Smooth muscle cell (in vitro differentiated cells): ENCODE measurements around the gene ANXA4. TPM values are rescaled to one million over a fixed set of nuclear protein-coding genes. Genes with fewer than 3 reads are reported as not detected.

Experiments used
- DNase-seq: peaks from one replicate; lab custom pipeline; 2025; ENCODE audit not compliant: unreplicated experiment; lab: John Stamatoyannopoulos, UW
- H2AFZ ChIP-seq: fragments of 200-600 bp; sonication (generic); 2 replicates; pipeline ENCODE4 v1.6.0; 2016; ENCODE audit warnings: antibody characterized with exemption, low read depth, mild to moderate bottlenecking
- H3F3A ChIP-seq: fragments of 200-600 bp; sonication (generic); 2 replicates; pipeline ENCODE4 v1.6.0; 2017; ENCODE audit warnings: antibody characterized with exemption, low read depth
- H3K27ac ChIP-seq: fragments of 200-600 bp; sonication (generic); 2 replicates; pipeline ENCODE4 v1.5.1; 2016; ENCODE audit warnings: low read depth, mild to moderate bottlenecking
- H3K27me3 ChIP-seq: fragments of 200-600 bp; sonication (generic); 2 replicates; pipeline ENCODE4 v1.6.1; 2016; ENCODE audit warnings: low read depth, mild to moderate bottlenecking
- H3K36me3 ChIP-seq: fragments of 200-600 bp; sonication (generic); 2 replicates; pipeline ENCODE4 v1.5.1; 2016; ENCODE audit warnings: low read depth
- H3K4me1 ChIP-seq: fragments of 200-600 bp; sonication (generic); 2 replicates; pipeline ENCODE4 v1.5.1; 2016; ENCODE audit warnings: low read depth
- H3K4me2 ChIP-seq: fragments of 200-600 bp; sonication (generic); 2 replicates; pipeline ENCODE4 v1.6.0; 2016; ENCODE audit warnings: mild to moderate bottlenecking
- H3K4me3 ChIP-seq: fragments of 200-600 bp; sonication (generic); 2 replicates; pipeline ENCODE4 v1.5.1; 2016; ENCODE audit warnings: mild to moderate bottlenecking
- H3K79me2 ChIP-seq: fragments of 200-600 bp; sonication (generic); 2 replicates; pipeline ENCODE4 v1.6.0; 2016; ENCODE audit warnings: low read depth, mild to moderate bottlenecking
- H3K9ac ChIP-seq: fragments of 200-600 bp; sonication (generic); 2 replicates; pipeline ENCODE4 v1.6.0; 2016; ENCODE audit warnings: low read depth
- H3K9me3 ChIP-seq: fragments of 200-600 bp; sonication (generic); replicated peaks from 2 replicates; pipeline ENCODE4 v1.5.1; 2016; ENCODE audit warnings: low read depth
- H4K20me1 ChIP-seq: fragments of 200-600 bp; sonication (generic); 2 replicates; pipeline ENCODE4 v1.6.0; 2016; ENCODE audit warnings: low read depth
- WGBS: methylation state at CpG from one replicate; pipeline ENCODE4 v1.1.7; 2016; ENCODE audit warnings: low lambda C conversion rate; 5-methylcytosine and 5-hydroxymethylcytosine counted together
- polyA plus RNA-seq: library from polyadenylated mRNA; unstranded; fragments of >200 nt; fragmentation: Nextera tagmentation; extraction: Ambion mirVana; gene quantifications from 2 replicates; pipeline ENCODE4 v1.2.1, GENCODE V29; 2016
- total RNA-seq: library from RNA; depleted of rRNA; stranded (reverse); fragments of >200 nt; gene quantifications from 2 replicates; pipeline ENCODE4 v1.2.3, GENCODE V29; 2014
- TF ChIP-seq, protein P1 (sequence below): fragments of 200-600 bp; sonication (generic); IDR thresholded peaks from 2 replicates; pipeline ENCODE4 v1.5.1; 2017; ENCODE audit warnings: borderline replicate concordance, mild to moderate bottlenecking, antibody characterized with exemption; ENCODE audit not compliant: insufficient read depth, poor library complexity, severe bottlenecking

ANXA4 gene
- total and polyA plus RNA-seq, 2 experiments from 2014 or later = 14.7 to 32.8 TPM

DNA sequence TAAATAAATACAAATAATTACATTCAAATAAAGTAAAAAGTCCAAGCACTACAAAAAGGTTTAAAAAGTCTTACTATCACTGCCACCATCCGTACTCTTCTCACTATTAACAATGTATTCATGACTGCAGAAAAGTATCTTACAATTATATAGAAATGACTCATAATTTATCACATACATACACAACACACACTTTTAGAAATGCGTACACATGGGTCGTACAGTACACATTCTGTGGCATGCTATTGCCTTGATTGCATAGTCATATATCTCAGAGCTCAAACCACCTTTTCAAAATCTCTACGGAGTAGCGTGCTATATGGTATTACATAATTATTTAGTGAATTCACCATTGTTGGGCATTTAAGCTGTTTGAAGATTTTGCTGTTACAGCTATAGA lies 41.6 kb upstream of the ANXA4 start:
- H3K4me3 ChIP-seq = no peak overlapping the region
- H3K9me3 ChIP-seq = no peaks in the 10 kb centered on the region
- no peaks in the 10 kb centered on the region for H3K79me2 ChIP-seq
- TF ChIP-seq, protein P1, sequence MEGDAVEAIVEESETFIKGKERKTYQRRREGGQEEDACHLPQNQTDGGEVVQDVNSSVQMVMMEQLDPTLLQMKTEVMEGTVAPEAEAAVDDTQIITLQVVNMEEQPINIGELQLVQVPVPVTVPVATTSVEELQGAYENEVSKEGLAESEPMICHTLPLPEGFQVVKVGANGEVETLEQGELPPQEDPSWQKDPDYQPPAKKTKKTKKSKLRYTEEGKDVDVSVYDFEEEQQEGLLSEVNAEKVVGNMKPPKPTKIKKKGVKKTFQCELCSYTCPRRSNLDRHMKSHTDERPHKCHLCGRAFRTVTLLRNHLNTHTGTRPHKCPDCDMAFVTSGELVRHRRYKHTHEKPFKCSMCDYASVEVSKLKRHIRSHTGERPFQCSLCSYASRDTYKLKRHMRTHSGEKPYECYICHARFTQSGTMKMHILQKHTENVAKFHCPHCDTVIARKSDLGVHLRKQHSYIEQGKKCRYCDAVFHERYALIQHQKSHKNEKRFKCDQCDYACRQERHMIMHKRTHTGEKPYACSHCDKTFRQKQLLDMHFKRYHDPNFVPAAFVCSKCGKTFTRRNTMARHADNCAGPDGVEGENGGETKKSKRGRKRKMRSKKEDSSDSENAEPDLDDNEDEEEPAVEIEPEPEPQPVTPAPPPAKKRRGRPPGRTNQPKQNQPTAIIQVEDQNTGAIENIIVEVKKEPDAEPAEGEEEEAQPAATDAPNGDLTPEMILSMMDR = no peak
- H4K20me1 ChIP-seq = no peaks in the 10 kb centered on the region
- no peak overlapping the region for H3K27ac ChIP-seq
- no peak overlapping the region for H3K4me2 ChIP-seq
- no peak overlapping the region for H2AFZ ChIP-seq
- no peaks in the 10 kb centered on the region for H3K36me3 ChIP-seq
- H3K9ac ChIP-seq = no peak overlapping the region
- no peaks in the 10 kb centered on the region for H3K4me1 ChIP-seq
- no peak for DNase-seq
- H3F3A ChIP-seq = no peaks in the 10 kb centered on the region
- no peaks in the 10 kb centered on the region for H3K27me3 ChIP-seq
- WGBS = 96% methylated on average over 5 of the region's 5 CpGs

DNA sequence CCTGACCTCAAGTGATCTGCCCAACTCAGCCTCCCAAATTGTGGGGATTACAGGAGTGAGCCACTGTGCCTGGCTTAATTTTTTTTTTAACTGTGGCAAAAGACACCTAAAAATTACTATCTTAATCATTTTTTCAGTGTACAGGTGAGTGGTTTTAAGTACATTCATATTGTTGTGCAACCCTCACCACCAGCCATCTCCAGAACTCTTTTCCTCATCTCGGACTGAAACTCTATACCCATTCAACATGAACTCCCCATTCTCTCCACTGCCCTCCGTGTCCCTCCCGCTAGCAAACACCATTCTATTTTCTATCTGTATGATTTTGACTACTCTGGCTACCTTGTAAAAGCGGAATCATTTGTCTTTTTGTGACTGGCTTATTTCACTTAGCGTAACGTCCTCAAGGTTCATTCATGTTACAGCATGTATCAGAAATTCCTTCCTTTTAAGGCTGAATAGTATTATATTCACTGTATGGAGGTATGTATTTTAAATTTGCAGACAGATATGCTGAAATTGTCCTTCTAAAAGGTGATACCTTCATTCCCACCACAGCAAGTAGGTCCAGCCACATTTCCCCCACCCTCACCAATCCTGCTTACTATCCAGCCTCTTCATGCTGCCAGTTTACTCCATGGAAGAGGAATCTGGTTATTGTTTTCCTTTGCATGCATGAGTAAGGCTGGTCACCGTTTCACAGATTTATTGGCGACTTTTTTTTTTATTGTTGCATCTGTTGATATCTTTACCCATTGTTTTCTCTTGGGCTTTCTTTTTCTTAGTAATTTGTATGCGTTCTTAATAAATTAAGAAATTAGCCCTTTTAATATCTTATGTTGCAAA lies 40.6 kb upstream of the ANXA4 start:
- H3F3A ChIP-seq = no peaks in the 10 kb centered on the region
- H3K9ac ChIP-seq = no peak overlapping the region
- DNase-seq = no peak
- H3K4me3 ChIP-seq = no peak overlapping the region
- WGBS = 90% methylated on average over 9 of the region's 9 CpGs
- no peak overlapping the region for H2AFZ ChIP-seq
- TF ChIP-seq, protein P1 = no peak
- no peaks in the 10 kb centered on the region for H3K27me3 ChIP-seq
- H4K20me1 ChIP-seq = no peaks in the 10 kb centered on the region
- H3K4me2 ChIP-seq = no peak overlapping the region
- no peaks in the 10 kb centered on the region for H3K4me1 ChIP-seq
- H3K79me2 ChIP-seq = no peaks in the 10 kb centered on the region
- no peaks in the 10 kb centered on the region for H3K36me3 ChIP-seq
- no peak overlapping the region for H3K27ac ChIP-seq
- H3K9me3 ChIP-seq = no peaks in the 10 kb centered on the region

DNA sequence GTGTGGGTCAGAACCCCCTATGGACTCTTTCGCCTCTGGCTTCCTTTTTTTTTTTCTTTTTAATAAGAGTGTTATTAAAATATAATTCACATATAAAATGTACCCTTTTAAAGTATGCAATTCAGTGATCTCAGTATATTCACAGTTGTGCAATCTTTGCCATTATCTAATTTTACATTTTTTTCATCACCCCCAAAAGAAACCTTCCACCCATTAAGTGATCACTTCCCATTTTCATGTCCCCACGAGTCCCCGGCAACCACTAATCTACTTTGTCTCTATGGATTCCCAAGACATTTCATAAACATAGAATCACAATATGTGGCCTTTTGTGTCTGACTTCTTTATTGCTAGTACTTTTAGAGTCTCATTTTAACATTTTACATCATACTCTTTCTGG lies 38.7 kb upstream of the ANXA4 start:
- no peaks in the 10 kb centered on the region for H3F3A ChIP-seq
- no peak for DNase-seq
- TF ChIP-seq, protein P1 = no peak

DNA sequence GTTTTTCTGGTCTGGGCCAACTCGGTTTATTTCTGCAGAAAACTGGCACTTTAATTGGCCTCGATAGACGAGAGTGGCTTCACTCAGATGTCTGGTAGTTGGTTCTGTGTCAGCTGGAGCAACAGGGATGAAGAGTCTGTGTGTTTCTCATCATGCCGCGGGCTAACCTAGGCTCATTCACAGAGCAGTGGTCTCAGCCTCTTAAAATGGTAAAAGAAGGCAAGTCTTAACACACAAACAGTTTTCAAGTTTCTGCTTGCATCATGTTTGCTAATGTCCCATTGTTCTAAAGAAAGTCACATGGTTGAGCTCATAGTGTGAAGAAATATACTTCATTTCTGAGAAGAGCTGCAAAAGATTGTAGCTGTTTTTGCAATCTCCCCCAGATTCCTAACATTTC lies 37.5 kb upstream of the ANXA4 start:
- no peak overlapping the region for H3K9ac ChIP-seq
- no peak overlapping the region for H3K4me2 ChIP-seq
- peak overlapping the region; percentile 46 for H3K27ac ChIP-seq

More for the DNA sequence above, 38.7 kb upstream of the ANXA4 start:
- H3K9ac ChIP-seq = no peak overlapping the region
- peak overlapping the region; percentile 5 for H3K27ac ChIP-seq
- no peaks in the 10 kb centered on the region for H3K79me2 ChIP-seq
- no peak overlapping the region for H3K4me3 ChIP-seq
- H3K4me2 ChIP-seq = no peak overlapping the region
- 84% methylated on average over 3 of the region's 3 CpGs for WGBS
- H2AFZ ChIP-seq = no peak overlapping the region
- no peaks in the 10 kb centered on the region for H3K4me1 ChIP-seq
- no peaks in the 10 kb centered on the region for H3K27me3 ChIP-seq
- no peaks in the 10 kb centered on the region for H3K9me3 ChIP-seq
- H3K36me3 ChIP-seq = no peaks in the 10 kb centered on the region
- H4K20me1 ChIP-seq = no peaks in the 10 kb centered on the region

More for the DNA sequence above, 37.5 kb upstream of the ANXA4 start:
- TF ChIP-seq, protein P1 = no peak
- Histone ChIP-seq H3F3A (no peaks in the 10 kb centered on the region), H4K20me1 (no peaks in the 10 kb centered on the region), H3K36me3 (no peaks in the 10 kb centered on the region), H3K9me3 (no peaks in the 10 kb centered on the region), H2AFZ (no peak overlapping the region), H3K79me2 (no peaks in the 10 kb centered on the region), H3K4me1 (no peaks in the 10 kb centered on the region), H3K27me3 (no peaks in the 10 kb centered on the region), H3K4me3 (no peak overlapping the region)
- 73% methylated on average over 5 of the region's 5 CpGs for WGBS
- no peak for DNase-seq
